HT1080 (cell line): ENCODE measurements around the gene LRRC55. TPM values are rescaled to one million over a fixed set of nuclear protein-coding genes. Genes with fewer than 3 reads are reported as not detected.

Experiments used
- DNase-seq: peaks from one replicate; pipeline ENCODE4 v3.0.0-alpha.2; 2015; ENCODE audit warnings: low read depth
- total RNA-seq: library from RNA; depleted of rRNA; stranded (reverse); fragments of >200 nt; shearing (Covaris generic); gene quantifications from 2 replicates; pipeline ENCODE4 v1.2.3, GENCODE V29; 2014; rRNA removed

The LRRC55 gene
- total RNA-seq, 1 experiment from 2014 or later, result not detected

- no peak for DNase-seq
These were observed 51.9 kb downstream of the LRRC55 start for GRCh38 chr11:57233702-57234101.

- no peak for DNase-seq
These were observed 54.3 kb downstream of the LRRC55 start for GRCh38 chr11:57235761-57236703.

DNA sequence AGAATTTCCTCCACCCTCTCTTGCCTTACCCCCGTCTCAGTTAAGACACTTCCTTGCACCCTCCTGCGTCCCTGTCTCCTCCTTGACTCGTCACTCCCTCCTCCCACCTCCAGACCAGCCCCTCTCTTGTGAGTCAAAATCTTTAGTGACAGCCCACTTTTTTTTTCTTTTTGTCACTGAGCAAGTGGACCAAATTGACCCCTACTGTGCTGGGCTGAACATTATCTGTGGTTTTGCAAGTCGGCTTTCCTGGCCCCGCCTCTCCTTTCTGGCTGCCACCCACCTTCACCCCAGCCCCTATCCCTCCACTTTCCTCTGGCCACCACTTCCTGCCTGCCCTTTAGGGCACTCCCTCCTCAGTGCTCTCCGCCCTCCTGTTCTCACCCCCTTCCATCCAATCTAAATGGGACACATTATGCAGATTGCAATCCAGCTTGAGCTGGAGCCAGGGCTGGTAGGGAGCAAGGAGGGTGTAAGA, 55.5 kb downstream of the LRRC55 start, which contains the start of gene APLNR:
TSS of gene APLNR (minus strand) at position 47 of the 478 bp plus-strand sequence. CDS start 246 bp downstream, outside the sequence.
- DNase-seq, result peak; percentile 26

- no peak for DNase-seq
These were observed 57.6 kb downstream of the LRRC55 start for GRCh38 chr11:57239348-57239747.

GRCh38 chr11:57240007-57240406, 58.3 kb downstream of the LRRC55 start:
- no peak for DNase-seq

GRCh38 chr11:57240757-57241156, 59.0 kb downstream of the LRRC55 start:
- DNase-seq, result no peak

Other genes with a start within 250 kb of the LRRC55 start
- not detected in 2 replicates for gene OR5AK2, start 193.0 kb upstream of the LRRC55 start, total RNA-seq
- gene APLNR, start 55.3 kb downstream of the LRRC55 start, total RNA-seq, result not detected in 2 replicates
- gene TNKS1BP1, start 143.0 kb downstream of the LRRC55 start, total RNA-seq, result 39.8 and 57.0 TPM in 2 replicates
- gene SSRP1, start 153.9 kb downstream of the LRRC55 start, total RNA-seq, result 206 and 249 TPM in 2 replicates
- gene P2RX3, start 156.4 kb downstream of the LRRC55 start, total RNA-seq, result not detected in 2 replicates
- not detected in 2 replicates for gene PRG3, start 199.2 kb downstream of the LRRC55 start, total RNA-seq
- not detected in 2 replicates for gene PRG2, start 208.7 kb downstream of the LRRC55 start, total RNA-seq
- 81.0 and 87.2 TPM in 2 replicates for gene SLC43A3, start 245.2 kb downstream of the LRRC55 start, total RNA-seq